Stimulated activated CD4-positive, alpha-beta T cell treated with anti-CD3 and anti-CD28 coated beads, Interleukin-1b, Interleukin-23, amount 100 ng/mL, for 4 hours (primary cell): Measurements from ENCODE around the gene H1-8.

Source experiments
- DNase-seq, 2 donors: peaks; one replicate each; pipeline ENCODE4 v3.0.0-alpha.2; 2020; ENCODE audit warnings: low read depth in 2 of 2

The H1-8 gene

GRCh38 chr3:129556358-129556695 lies 13.4 kb downstream of the H1-8 start:
- no peak for DNase-seq

- DNase-seq: no peak
Observed at GRCh38 chr3:129556890-129557547, 14.0 kb downstream of the H1-8 start.

GRCh38 chr3:129557548-129557894 lies 14.5 kb downstream of the H1-8 start:
- DNase-seq: no peak

GRCh38 chr3:129558081-129558771 lies 15.3 kb downstream of the H1-8 start:
- DNase-seq: no peak

GRCh38 chr3:129558772-129559564 lies 16.0 kb downstream of the H1-8 start:
- no peak for DNase-seq

- no peak for DNase-seq
Observed at GRCh38 chr3:129559565-129560079, 16.6 kb downstream of the H1-8 start.

GRCh38 chr3:129560269-129560787 lies 17.4 kb downstream of the H1-8 start:
- DNase-seq: no peak

- DNase-seq: no peak
Observed at GRCh38 chr3:129560911-129561594, 18.1 kb downstream of the H1-8 start.

GRCh38 chr3:129561619-129562248 lies 18.8 kb downstream of the H1-8 start:
- no peak for DNase-seq

- DNase-seq: no peak
Observed at GRCh38 chr3:129562803-129563202, 19.8 kb downstream of the H1-8 start.

GRCh38 chr3:129563332-129563731 lies 20.4 kb downstream of the H1-8 start:
- DNase-seq: no peak

GRCh38 chr3:129563850-129564535 lies 21.0 kb downstream of the H1-8 start:
- no peak for DNase-seq

GRCh38 chr3:129564981-129565644 lies 22.1 kb downstream of the H1-8 start:
- DNase-seq: no peak

- DNase-seq: no peak
Observed at GRCh38 chr3:129565902-129566301, 22.9 kb downstream of the H1-8 start.

- no peak for DNase-seq
Observed at GRCh38 chr3:129567176-129567705, 24.3 kb downstream of the H1-8 start.

GRCh38 chr3:129567939-129568338 lies 25.0 kb downstream of the H1-8 start:
- no peak for DNase-seq

- DNase-seq: no peak
Observed at GRCh38 chr3:129569856-129570255, 26.9 kb downstream of the H1-8 start.

GRCh38 chr3:129571605-129572547 lies 28.9 kb downstream of the H1-8 start:
- no peak for DNase-seq

- no peak for DNase-seq
Observed at GRCh38 chr3:129572603-129573002, 29.6 kb downstream of the H1-8 start.
